ENCODE measurements around the gene SMAD4.

Gene SMAD4

GRCh38 chr18:51028201-51028805 lies 1.7 kb upstream of the SMAD4 start:
- TF ChIP-seq CTCF (IDR thresholded peaks at IDR 0.05) = no peak

- no peak for TF ChIP-seq CTCF (IDR thresholded peaks at IDR 0.05)
These were observed 677 bp upstream of the SMAD4 start for GRCh38 chr18:51029378-51029693.

- TF ChIP-seq CTCF (IDR thresholded peaks at IDR 0.05) = no peak
These were observed 685 bp downstream of the SMAD4 start for GRCh38 chr18:51030537-51031258.

- TF ChIP-seq CTCF (IDR thresholded peaks at IDR 0.05) = no peak
These were observed 2.2 kb downstream of the SMAD4 start for GRCh38 chr18:51032193-51032592.

GRCh38 chr18:51037230-51037629 lies 7.2 kb downstream of the SMAD4 start:
- TF ChIP-seq CTCF (IDR thresholded peaks at IDR 0.05) = no peak

GRCh38 chr18:51038110-51038509 lies 8.1 kb downstream of the SMAD4 start:
- TF ChIP-seq CTCF (IDR thresholded peaks at IDR 0.05) = no peak

- no peak for TF ChIP-seq CTCF (IDR thresholded peaks at IDR 0.05)
These were observed 9.4 kb downstream of the SMAD4 start for GRCh38 chr18:51039138-51040112.
